H9 (cell line): ENCODE measurements around the gene PXDN. TPM values are rescaled to one million over a fixed set of nuclear protein-coding genes. Genes with fewer than 3 reads are reported as not detected.

ENCODE experiments used
- DNase-seq: peaks from one replicate; pipeline ENCODE4 v3.0.0-alpha.2; 2017
- H2AFZ ChIP-seq: one replicate; pipeline ENCODE4 v1.6.1; 2013; ENCODE audit warnings: mild to moderate bottlenecking, low read length, control low read depth, moderate library complexity
- H2AK5ac ChIP-seq: 2 replicates; pipeline ENCODE4 v1.6.1; 2013; ENCODE audit warnings: low read length, control low read depth, mixed read lengths; ENCODE audit not compliant: insufficient read length
- H2BK120ac ChIP-seq: one replicate; pipeline ENCODE4 v1.6.1; 2013; ENCODE audit warnings: low read depth, mild to moderate bottlenecking, low read length, control low read depth, inconsistent platforms; ENCODE audit not compliant: poor library complexity, severe bottlenecking
- H2BK12ac ChIP-seq: 2 replicates; pipeline ENCODE4 v1.6.1; 2013; ENCODE audit warnings: low read length, control low read depth, mixed read lengths, low read depth; ENCODE audit not compliant: insufficient read length
- H2BK15ac ChIP-seq: 2 replicates; pipeline ENCODE4 v1.6.1; 2013; ENCODE audit warnings: low read depth, low read length, control low read depth
- H2BK20ac ChIP-seq: one replicate; pipeline ENCODE4 v1.6.1; 2013; ENCODE audit warnings: low read depth, mild to moderate bottlenecking, low read length, control low read depth, inconsistent platforms; ENCODE audit not compliant: poor library complexity, severe bottlenecking
- H2BK5ac ChIP-seq: 2 replicates; pipeline ENCODE4 v1.6.1; 2013; ENCODE audit warnings: low read length, control low read depth, mixed read lengths; ENCODE audit not compliant: insufficient read length
- H3K14ac ChIP-seq: 2 replicates; pipeline ENCODE4 v1.6.1; 2013; ENCODE audit warnings: low read length, control low read depth; ENCODE audit not compliant: insufficient read depth
- H3K18ac ChIP-seq: 2 replicates; pipeline ENCODE4 v1.6.1; 2013; ENCODE audit warnings: low read depth, mild to moderate bottlenecking, mixed read lengths, low read length, control low read depth; ENCODE audit not compliant: insufficient read length
- H3K23ac ChIP-seq: 2 replicates; pipeline ENCODE4 v1.6.1; 2013; ENCODE audit warnings: low read length, control low read depth, mixed read lengths, low read depth; ENCODE audit not compliant: insufficient read length
- H3K23me2 ChIP-seq: 2 replicates; pipeline ENCODE4 v1.6.1; 2013; ENCODE audit warnings: low read depth, mild to moderate bottlenecking, mixed read lengths, low read length, control low read depth; ENCODE audit not compliant: insufficient read length, poor library complexity, severe bottlenecking
- H3K27ac ChIP-seq: 2 replicates; pipeline ENCODE4 v1.5.1; 2013; ENCODE audit warnings: low read length, control low read depth, mixed read lengths, low read depth; ENCODE audit not compliant: insufficient read length
- H3K27me3 ChIP-seq: 2 replicates; pipeline ENCODE4 v1.6.1; 2013; ENCODE audit warnings: low read length, control low read depth, inconsistent platforms; ENCODE audit not compliant: insufficient read depth
- H3K4ac ChIP-seq: 2 replicates; pipeline ENCODE4 v1.6.1; 2013; ENCODE audit warnings: low read depth, mild to moderate bottlenecking, control low read depth, inconsistent platforms, low read length, moderate library complexity
- H3K4me1 ChIP-seq: 2 replicates; pipeline ENCODE4 v1.6.1; 2013; ENCODE audit warnings: low read length, control low read depth, inconsistent platforms; ENCODE audit not compliant: insufficient read depth
- H3K4me2 ChIP-seq: 2 replicates; pipeline ENCODE4 v1.6.1; 2013; ENCODE audit warnings: low read length, control low read depth, mixed read lengths; ENCODE audit not compliant: insufficient read length, insufficient read depth
- H3K56ac ChIP-seq: 2 replicates; pipeline ENCODE4 v1.6.1; 2013; ENCODE audit warnings: low read depth, mild to moderate bottlenecking, mixed read lengths, low read length, control low read depth; ENCODE audit not compliant: insufficient read length
- H3K79me1 ChIP-seq: 2 replicates; pipeline ENCODE4 v1.6.1; 2013; ENCODE audit warnings: low read depth, mild to moderate bottlenecking, moderate library complexity, low read length, control low read depth, inconsistent platforms; ENCODE audit not compliant: insufficient read depth, poor library complexity, severe bottlenecking
- H3K79me2 ChIP-seq: 2 replicates; pipeline ENCODE4 v1.6.1; 2013; ENCODE audit warnings: low read length, control low read depth, inconsistent platforms; ENCODE audit not compliant: insufficient read depth
- H3K9ac ChIP-seq: 2 replicates; pipeline ENCODE4 v1.6.1; 2013; ENCODE audit warnings: low read length, control low read depth, mixed read lengths; ENCODE audit not compliant: insufficient read length; ENCODE audit errors: extremely low read depth
- H3K9me3 ChIP-seq: one replicate; pipeline ENCODE4 v1.6.1; 2013; ENCODE audit warnings: low read depth, low read length, inconsistent platforms; ENCODE audit not compliant: control insufficient read depth
- H3T11ph ChIP-seq: one replicate; pipeline ENCODE4 v1.6.1; 2013; ENCODE audit warnings: mild to moderate bottlenecking, low read length, control low read depth, inconsistent platforms
- H4K20me1 ChIP-seq: one replicate; pipeline ENCODE4 v1.6.1; 2013; ENCODE audit not compliant: control insufficient read depth, insufficient read length, insufficient read depth
- H4K5ac ChIP-seq: 2 replicates; pipeline ENCODE4 v1.6.1; 2013; ENCODE audit warnings: low read depth, mild to moderate bottlenecking, mixed read lengths, low read length, control low read depth; ENCODE audit not compliant: insufficient read length
- H4K8ac ChIP-seq: replicated peaks from 2 replicates; pipeline ENCODE4 v1.6.1; 2013; ENCODE audit warnings: low read length, control low read depth, mixed read lengths, low read depth; ENCODE audit not compliant: insufficient read length
- H4K91ac ChIP-seq: 2 replicates; pipeline ENCODE4 v1.6.1; 2013; ENCODE audit warnings: low read depth, mild to moderate bottlenecking, moderate library complexity, mixed read lengths, low read length, control low read depth; ENCODE audit not compliant: insufficient read length
- H3K27ac Mint-ChIP-seq, 3 experiments: 2 replicates in 2 of 3; 3 replicates in 1 of 3; pipeline ENCODE4 v1.8.0; 2020 to 2021; ENCODE audit warnings: mixed read lengths in 3 of 3, mild to moderate bottlenecking in 1 of 3, moderate library complexity in 1 of 3
- H3K27me3 Mint-ChIP-seq: 2 replicates; pipeline ENCODE4 v1.8.0; 2021; ENCODE audit warnings: low read depth, mild to moderate bottlenecking, moderate library complexity, mixed read lengths
- H3K36me3 Mint-ChIP-seq, 3 experiments: 2 replicates in 2 of 3; 3 replicates in 1 of 3; pipeline ENCODE4 v1.8.0; 2020 to 2021; ENCODE audit warnings: low read depth in 3 of 3, mixed read lengths in 3 of 3; ENCODE audit not compliant: insufficient read depth in 1 of 3
- H3K4me1 Mint-ChIP-seq, 2 experiments: 2 replicates each; pipeline ENCODE4 v1.8.0; 2020; ENCODE audit warnings: mixed read lengths in 2 of 2
- H3K4me3 Mint-ChIP-seq, 2 experiments: 2 replicates in 1 of 2; 3 replicates in 1 of 2; pipeline ENCODE4 v1.8.0; 2020 to 2021; ENCODE audit warnings: mild to moderate bottlenecking in 2 of 2, mixed read lengths in 2 of 2, moderate library complexity in 1 of 2
- H3K9me3 Mint-ChIP-seq, 2 experiments: 2 replicates in 1 of 2; 3 replicates in 1 of 2; pipeline ENCODE4 v1.8.0; 2020; ENCODE audit warnings: mild to moderate bottlenecking in 2 of 2, mixed read lengths in 2 of 2, moderate library complexity in 1 of 2
- WGBS: extraction: QIAGEN DNeasy Blood & Tissue Kit; methylation state at CpG from one replicate; pipeline ENCODE4 v1.1.7; 2013; ENCODE audit warnings: missing lambda C conversion rate, low lambda C conversion rate, mixed read lengths; ENCODE audit not compliant: insufficient read length; ENCODE audit errors: extremely low coverage; 5-methylcytosine and 5-hydroxymethylcytosine counted together
- total RNA-seq: library from RNA; stranded (reverse); gene quantifications from 2 replicates; pipeline ENCODE4 v1.2.1, GENCODE V29; 2021
- TF ChIP-seq, protein P1 (sequence below): fragments of 200-600 bp; sonication (generic); conservative IDR thresholded peaks from 3 replicates; pipeline ENCODE4 v1.8.0; 2021; ENCODE audit warnings: antibody characterized with exemption, mild to moderate bottlenecking

PXDN gene
- total RNA-seq, 1 experiment from 2014 or later = 146 TPM

DNA sequence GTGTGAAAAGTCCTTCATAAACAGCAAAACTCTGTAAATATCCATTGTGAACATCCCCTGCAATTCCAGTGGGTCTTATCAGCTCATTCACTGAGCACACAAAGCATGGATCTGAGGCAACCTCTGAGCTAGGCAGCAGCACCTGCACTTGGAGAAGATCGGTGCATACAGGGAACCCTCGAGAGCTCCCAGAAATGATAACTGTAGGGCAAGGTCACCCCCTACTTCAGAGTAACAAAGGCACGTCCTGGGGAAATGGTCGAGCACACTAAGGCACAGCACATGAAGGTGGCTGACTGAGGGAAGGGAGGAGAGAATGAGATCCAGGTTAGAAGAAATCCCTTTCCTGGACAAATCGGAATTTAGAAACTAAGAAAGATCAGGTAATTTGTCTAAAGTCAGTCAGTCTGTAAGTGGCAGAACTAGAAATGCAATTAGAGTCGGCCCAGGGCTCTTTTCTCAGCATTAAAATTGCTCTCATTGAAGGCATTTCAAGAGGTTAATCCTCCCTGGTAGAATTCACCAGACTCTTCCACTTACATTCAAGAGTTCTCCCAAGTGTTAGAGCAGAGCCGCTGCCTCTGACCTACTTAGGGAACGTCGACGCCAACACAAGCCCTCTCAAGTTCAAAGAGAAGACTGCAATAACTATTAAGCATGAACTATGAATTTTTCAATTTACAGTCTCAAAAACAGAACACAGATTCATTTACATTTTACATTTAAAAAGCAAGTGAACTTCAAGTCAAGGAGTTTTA is 45.9 kb downstream of the PXDN start:
- Histone ChIP-seq H3K56ac (no peak overlapping the region), H3T11ph (no peak overlapping the region), H3K18ac (no peak overlapping the region), H3K9ac (no peak overlapping the region), H3K9me3 (no peaks in the 10 kb centered on the region), H3K4ac (no peak overlapping the region), H4K20me1 (peaks cover 3% of the 10 kb centered on the region), H3K4me1 (peaks cover 2% of the 10 kb centered on the region; the same call in 1 of the 2 replicates), H3K27me3 (no peaks in the 10 kb centered on the region), H3K23me2 (no peaks in the 10 kb centered on the region), H4K91ac (no peak overlapping the region), H3K14ac (no peak overlapping the region), H3K23ac (no peak overlapping the region), H4K5ac (no peak overlapping the region), H2BK20ac (no peak overlapping the region), H2AFZ (no peak overlapping the region), H2BK5ac (no peak overlapping the region), H3K79me2 (peaks cover 5% of the 10 kb centered on the region; the same call in 1 of the 2 replicates), H4K8ac (no peak overlapping the region), H3K4me2 (no peak overlapping the region), H2BK120ac (no peak overlapping the region), H3K79me1 (no peaks in the 10 kb centered on the region), H3K27ac (no peak overlapping the region), H2BK15ac (no peak overlapping the region), H2AK5ac (no peak overlapping the region), H2BK12ac (no peak overlapping the region)
- H3K36me3 Mint-ChIP-seq = no peaks in the 10 kb centered on the region; a peak in 3 of 7 replicates
- no peak overlapping the region for H3K4me3 Mint-ChIP-seq
- no peak overlapping the region; a peak in 1 of 7 replicates for H3K27ac Mint-ChIP-seq
- no peaks in the 10 kb centered on the region for H3K27me3 Mint-ChIP-seq
- H3K4me1 Mint-ChIP-seq = peaks cover 33 to 36% of the 10 kb centered on the region in 2 experiments
- H3K9me3 Mint-ChIP-seq = no peaks in the 10 kb centered on the region
- no peak for DNase-seq
- TF ChIP-seq, protein P1, sequence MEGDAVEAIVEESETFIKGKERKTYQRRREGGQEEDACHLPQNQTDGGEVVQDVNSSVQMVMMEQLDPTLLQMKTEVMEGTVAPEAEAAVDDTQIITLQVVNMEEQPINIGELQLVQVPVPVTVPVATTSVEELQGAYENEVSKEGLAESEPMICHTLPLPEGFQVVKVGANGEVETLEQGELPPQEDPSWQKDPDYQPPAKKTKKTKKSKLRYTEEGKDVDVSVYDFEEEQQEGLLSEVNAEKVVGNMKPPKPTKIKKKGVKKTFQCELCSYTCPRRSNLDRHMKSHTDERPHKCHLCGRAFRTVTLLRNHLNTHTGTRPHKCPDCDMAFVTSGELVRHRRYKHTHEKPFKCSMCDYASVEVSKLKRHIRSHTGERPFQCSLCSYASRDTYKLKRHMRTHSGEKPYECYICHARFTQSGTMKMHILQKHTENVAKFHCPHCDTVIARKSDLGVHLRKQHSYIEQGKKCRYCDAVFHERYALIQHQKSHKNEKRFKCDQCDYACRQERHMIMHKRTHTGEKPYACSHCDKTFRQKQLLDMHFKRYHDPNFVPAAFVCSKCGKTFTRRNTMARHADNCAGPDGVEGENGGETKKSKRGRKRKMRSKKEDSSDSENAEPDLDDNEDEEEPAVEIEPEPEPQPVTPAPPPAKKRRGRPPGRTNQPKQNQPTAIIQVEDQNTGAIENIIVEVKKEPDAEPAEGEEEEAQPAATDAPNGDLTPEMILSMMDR = no peak
- WGBS = no CpG with 5 or more reads among the region's 10 CpGs
